HepG2 (cell line): ENCODE measurements around the gene NFATC3. TPM values are rescaled to one million over a fixed set of nuclear protein-coding genes. Genes with fewer than 3 reads are reported as not detected.

Experiments
- ATAC-seq: fragments of 200-7000 bp; cut with Tn5 transposase; 3 replicates; pipeline ENCODE4 v1.9.1; 2020; ENCODE audit warnings: mild to moderate bottlenecking, moderate library complexity
- BruUV-seq: library from RNA; stranded (reverse); fragments of 400-500 nt; replicated peaks from 2 replicates; lab custom pipeline; 2021; lab: Mats Ljungman, UMichigan
- CTCF ChIA-PET: fragments of 300-600 bp; formaldehyde crosslinking; extraction: SDS; loops from one replicate; lab custom pipeline; 2021; ENCODE audit warnings: low total read pairs, inconsistent platforms, low intra/inter-chr PET ratio; lab: Yijun Ruan, JAX
- POLR2A ChIA-PET: fragments of 350-600 bp; sonication (Branson Sonifier 250); formaldehyde crosslinking; loops from one replicate; lab custom pipeline; 2020; ENCODE audit warnings: antibody characterized with exemption, inconsistent platforms; lab: Yijun Ruan, JAX
- DNase-seq: peaks from one replicate; pipeline ENCODE4 v3.0.0-alpha.2; 2015; ENCODE audit warnings: low spot score
- FAIRE-seq: peaks from 3 replicates; lab custom pipeline; 2011; peaks lifted over from hg19 to GRCh38; lab: Jason Lieb, UNC
- H2AFZ ChIP-seq: one replicate; pipeline ENCODE4 v1.6.1; 2011; ENCODE audit warnings: low read length, inconsistent platforms
- H3K27ac ChIP-seq: fragments of 300-600 bp; 3 replicates; pipeline ENCODE4 v1.8.0; 2011; ENCODE audit warnings: mixed run types, mild to moderate bottlenecking, mixed read lengths, low read length, inconsistent platforms; ENCODE audit not compliant: insufficient read depth; ENCODE audit errors: extremely low read length
- H3K27me3 ChIP-seq, 2 experiments: fragments of 200-600 bp in 1 of 2; 2 replicates in 1 of 2; 3 replicates in 1 of 2; pipeline versions ENCODE4 v1.6.0 to v1.8.0; 2011; ENCODE audit warnings: low read length in 2 of 2, mild to moderate bottlenecking in 2 of 2, moderate library complexity in 2 of 2, inconsistent platforms in 1 of 2; ENCODE audit not compliant: insufficient read depth in 2 of 2, control insufficient read depth in 1 of 2
- H3K36me3 ChIP-seq, 2 experiments: fragments of 200-600 bp in 1 of 2; replicated peaks in 1 of 2; 2 replicates in 1 of 2; 3 replicates in 1 of 2; pipeline versions ENCODE4 v1.5.1 to v1.8.0; 2011; ENCODE audit warnings: low read length in 2 of 2, inconsistent platforms in 1 of 2; ENCODE audit not compliant: insufficient read depth in 2 of 2, control insufficient read depth in 1 of 2
- H3K4me1 ChIP-seq: 2 replicates; pipeline ENCODE4 v1.5.1; 2012; ENCODE audit warnings: low read length, inconsistent platforms; ENCODE audit not compliant: insufficient read depth
- H3K4me2 ChIP-seq: 2 replicates; pipeline ENCODE4 v1.6.0; 2011; ENCODE audit warnings: low read depth, low read length, inconsistent platforms
- H3K4me3 ChIP-seq, 3 experiments: fragments of 200-600 bp in 1 of 3; sonication (generic), shearing (Covaris generic) in 1 of 3; replicated peaks in 1 of 3; 2 replicates each; pipeline ENCODE4 v1.5.1; 2011 to 2016; ENCODE audit warnings: low read length in 3 of 3, inconsistent platforms in 2 of 3, low read depth in 2 of 3, mild to moderate bottlenecking in 2 of 3, control low read depth in 1 of 3, mixed read lengths in 1 of 3; ENCODE audit not compliant: insufficient read depth in 1 of 3
- H3K79me2 ChIP-seq: one replicate; pipeline ENCODE4 v1.6.1; 2011; ENCODE audit warnings: low read length, inconsistent platforms; ENCODE audit not compliant: insufficient read depth
- H3K9ac ChIP-seq: 2 replicates; pipeline ENCODE4 v1.6.0; 2011; ENCODE audit warnings: mild to moderate bottlenecking, low read depth, low read length, inconsistent platforms; ENCODE audit not compliant: insufficient read depth
- H3K9me3 ChIP-seq: 2 replicates; pipeline ENCODE4 v1.5.1; 2012; ENCODE audit warnings: mild to moderate bottlenecking, low read length
- H4K20me1 ChIP-seq: 2 replicates; pipeline ENCODE4 v1.6.0; 2011; ENCODE audit warnings: inconsistent platforms, mild to moderate bottlenecking, low read length, moderate library complexity; ENCODE audit not compliant: insufficient read depth
- HDAC6 ChIP-seq: fragments of 200-600 bp; sonication (generic); IDR thresholded peaks from 2 replicates; pipeline ENCODE4 v1.7.0; 2017; ENCODE audit warnings: mild to moderate bottlenecking, antibody characterized with exemption, low read length, low read depth
- MAFG ChIP-seq: sonication (generic); formaldehyde crosslinking; IDR thresholded peaks from 2 replicates; pipeline ENCODE4 v1.5.1; 2020; ENCODE audit warnings: mild to moderate bottlenecking, missing genetic modification reagents
- MBD4 ChIP-seq: IDR thresholded peaks from 2 replicates; pipeline ENCODE4 v1.6.1; 2012; ENCODE audit warnings: low read length, inconsistent platforms, borderline replicate concordance
- PREB ChIP-seq: sonication (generic); formaldehyde crosslinking; IDR thresholded peaks from 2 replicates; pipeline ENCODE4 v1.4.0; 2020; ENCODE audit warnings: missing genetic modification reagents
- SUZ12 ChIP-seq: fragments of 150-350 bp; IDR thresholded peaks from 2 replicates; pipeline ENCODE4 v1.6.1; 2014; ENCODE audit warnings: low read depth, low read length
- TCF7L2 ChIP-seq: IDR thresholded peaks from 2 replicates; pipeline ENCODE4 v1.6.1; 2011; ENCODE audit warnings: mild to moderate bottlenecking, low read depth, low read length, moderate library complexity
- TFDP2 ChIP-seq: sonication (generic); formaldehyde crosslinking; IDR thresholded peaks from 2 replicates; pipeline ENCODE4 v1.4.0; 2020; ENCODE audit warnings: missing genetic modification reagents
- WIZ ChIP-seq: sonication (generic); formaldehyde crosslinking; IDR thresholded peaks from 2 replicates; pipeline ENCODE4 v1.5.1; 2020; ENCODE audit warnings: mild to moderate bottlenecking, missing genetic modification reagents
- ZNF512B ChIP-seq: sonication (generic); formaldehyde crosslinking; IDR thresholded peaks from 2 replicates; pipeline ENCODE4 v1.5.1; 2020; ENCODE audit warnings: missing genetic modification reagents, mild to moderate bottlenecking, borderline replicate concordance
- ZNF605 ChIP-seq: sonication (generic); formaldehyde crosslinking; IDR thresholded peaks from 2 replicates; pipeline ENCODE4 v1.8.0; 2022; ENCODE audit warnings: mild to moderate bottlenecking, missing genetic modification reagents
- WGBS: methylation state at CpG from one replicate; pipeline ENCODE4 v1.1.6; 2017; ENCODE audit warnings: low lambda C conversion rate; 5-methylcytosine and 5-hydroxymethylcytosine counted together
- in situ Hi-C: cut with HindIII; loops from 2 replicates; pipeline ENCODE4 v1.10.0; 2017; ENCODE audit warnings: low pct_unique_long_range_greater_than_20kb; ENCODE audit not compliant: extremely low pct_ligation_motif_present
- intact Hi-C: fragments of 100-400 bp; cut with micrococcal nuclease; formaldehyde crosslinking; loops from one replicate; pipeline ENCODE4 v1.10.0; 2022; ENCODE audit not compliant: unreplicated experiment
- polyA plus RNA-seq, 8 experiments: library from polyadenylated mRNA; depleted of rRNA in 3 of 8; stranded (reverse) in 7 of 8; unstranded in 1 of 8; fragments of >200 nt; fragmentation: Illumina TruSeq in 4 of 8; extraction: Trizol in 4 of 8; gene quantifications; 2 replicates each; pipeline versions ENCODE4 v1.2.1 to v1.2.3, GENCODE V29; 2011 to 2016; ENCODE audit warnings: low read depth in 4 of 8, missing spikeins in 1 of 8, mixed read lengths in 1 of 8; ENCODE audit not compliant: insufficient read depth in 1 of 8
- total RNA-seq, 5 experiments: library from RNA; depleted of rRNA; stranded (reverse); fragments of >200 nt; fragmentation: Illumina TruSeq; extraction: Trizol; gene quantifications; 2 replicates each; pipeline ENCODE4 v1.2.3, GENCODE V29; 2016; ENCODE audit warnings: low read depth in 1 of 5
- TF ChIP-seq, protein P1 (sequence below): sonication (generic); formaldehyde crosslinking; IDR thresholded peaks from 2 replicates; pipeline ENCODE4 v1.5.0; 2020; ENCODE audit warnings: missing genetic modification reagents
- TF ChIP-seq, protein P2 (sequence below), 2 experiments: sonication (generic) in 1 of 2; formaldehyde crosslinking in 1 of 2; IDR thresholded peaks; 2 replicates each; pipeline versions ENCODE4 v1.4.0 to v1.6.1; 2018 to 2020; ENCODE audit warnings: missing genetic modification reagents in 2 of 2, borderline replicate concordance in 1 of 2, low read depth in 1 of 2, mild to moderate bottlenecking in 1 of 2, missing biosample characterization in 1 of 2

NFATC3 gene
- total and polyA plus RNA-seq, 2 of the 13 experiments (the other 11 are each of a cell fraction or from before 2014, with no cell fraction given) = 52.6 to 62.7 TPM

DNA sequence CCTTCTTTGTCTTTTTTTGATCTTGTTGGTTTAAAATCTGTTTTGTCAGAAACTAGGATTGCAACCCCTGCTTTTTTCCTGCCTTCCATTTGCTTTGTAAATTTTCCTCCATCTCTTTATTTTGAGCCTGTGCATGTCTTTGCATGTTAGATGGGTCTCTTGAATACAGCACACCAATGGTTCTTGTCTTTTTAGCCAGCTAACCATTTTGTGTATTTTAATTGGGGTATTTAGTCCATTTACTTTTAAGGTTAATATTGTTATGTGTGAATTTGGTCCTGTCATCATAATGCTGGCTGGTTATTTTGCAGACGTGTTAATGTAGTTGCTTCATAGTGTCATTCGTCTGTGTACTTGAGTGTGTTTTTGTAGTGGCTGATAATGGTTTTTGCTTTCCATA, 26.2 kb downstream of the NFATC3 start (continued):
- TF ChIP-seq ZNF512B (CRISPR knock-in tag) (no peak), WIZ (no peak), SUZ12 (no peak), PREB (CRISPR knock-in tag) (no peak), MBD4 (no peak), ZNF605 (CRISPR knock-in tag) (no peak)

DNA sequence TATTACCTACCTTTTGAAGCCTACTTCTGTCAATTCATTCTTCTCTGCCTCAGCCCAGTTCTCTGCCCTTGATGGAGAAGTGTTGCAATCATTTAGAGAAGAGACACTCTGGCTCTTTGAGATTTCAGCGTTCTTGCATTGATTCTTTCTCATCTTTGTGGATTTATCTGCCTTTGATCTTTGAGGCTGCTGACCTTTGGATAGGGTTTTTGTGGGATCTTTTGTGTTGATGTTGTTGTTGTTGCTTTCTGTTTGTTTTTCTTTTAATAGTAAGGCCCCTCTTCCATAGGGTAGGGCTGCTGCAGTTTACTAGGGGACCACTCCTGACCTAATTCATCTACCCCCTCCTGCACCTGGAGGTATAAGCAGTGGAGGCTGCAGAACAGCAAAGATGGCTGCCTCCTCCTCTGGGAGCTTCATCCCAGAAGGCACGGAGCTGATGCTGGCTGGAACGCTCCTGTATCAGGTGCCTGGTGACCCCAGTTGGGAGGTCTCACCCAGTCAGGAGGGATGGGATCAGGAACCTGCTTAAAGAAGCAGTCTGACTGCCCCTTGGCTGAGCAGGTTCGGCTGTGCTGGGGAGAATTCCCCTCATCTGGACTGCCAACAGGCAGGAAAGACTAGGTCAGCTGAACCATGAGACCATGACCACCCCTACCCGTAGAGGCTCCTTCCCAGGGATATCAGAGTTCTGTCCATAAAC, 28.0 kb downstream of the NFATC3 start:
- DNase-seq (peak; percentile 93), ATAC-seq (peak; percentile 88), FAIRE-seq (peak; percentile 93)
- Histone ChIP-seq H3K27ac (peak overlapping the region; percentile 86), H3K79me2 (peaks cover 94% of the 10 kb centered on the region), H3K36me3 (peaks cover 0 to 3% of the 10 kb centered on the region in 2 experiments; a peak in 2 of 5 replicates), H3K9me3 (peaks cover 12% of the 10 kb centered on the region), H3K4me3 (peak overlapping the region; percentile 38 to 60 (median 52)), H3K4me1 (peaks cover 84% of the 10 kb centered on the region), H4K20me1 (peaks cover 21% of the 10 kb centered on the region), H3K27me3 (no peaks in the 10 kb centered on the region), H2AFZ (no peak overlapping the region), H3K4me2 (peak overlapping the region; percentile 91), H3K9ac (peak overlapping the region; percentile 63)
- in situ Hi-C loops (no loop called here), intact Hi-C loops (no loop called here)
- no TSS peak for BruUV-seq
- ChIA-PET CTCF (no interaction called here), POLR2A (interaction anchor here (0.6 to 5.4 kb wide), 13 partner anchors 8 to 175 kb away, joined by 3 to 65 read pairs (median 4); partner anchors contain the start of gene NFATC3)
- 15% methylated on average over 3 of the region's 5 CpGs for WGBS
- no peak for TF ChIP-seq MAFG (CRISPR knock-in tag)
- TF ChIP-seq, protein P1, sequence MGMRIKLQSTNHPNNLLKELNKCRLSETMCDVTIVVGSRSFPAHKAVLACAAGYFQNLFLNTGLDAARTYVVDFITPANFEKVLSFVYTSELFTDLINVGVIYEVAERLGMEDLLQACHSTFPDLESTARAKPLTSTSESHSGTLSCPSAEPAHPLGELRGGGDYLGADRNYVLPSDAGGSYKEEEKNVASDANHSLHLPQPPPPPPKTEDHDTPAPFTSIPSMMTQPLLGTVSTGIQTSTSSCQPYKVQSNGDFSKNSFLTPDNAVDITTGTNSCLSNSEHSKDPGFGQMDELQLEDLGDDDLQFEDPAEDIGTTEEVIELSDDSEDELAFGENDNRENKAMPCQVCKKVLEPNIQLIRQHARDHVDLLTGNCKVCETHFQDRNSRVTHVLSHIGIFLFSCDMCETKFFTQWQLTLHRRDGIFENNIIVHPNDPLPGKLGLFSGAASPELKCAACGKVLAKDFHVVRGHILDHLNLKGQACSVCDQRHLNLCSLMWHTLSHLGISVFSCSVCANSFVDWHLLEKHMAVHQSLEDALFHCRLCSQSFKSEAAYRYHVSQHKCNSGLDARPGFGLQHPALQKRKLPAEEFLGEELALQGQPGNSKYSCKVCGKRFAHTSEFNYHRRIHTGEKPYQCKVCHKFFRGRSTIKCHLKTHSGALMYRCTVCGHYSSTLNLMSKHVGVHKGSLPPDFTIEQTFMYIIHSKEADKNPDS = no peak
- TF ChIP-seq TFDP2 (CRISPR knock-in tag) = no peak
- TF ChIP-seq TCF7L2 = peak; percentile 87
- TF ChIP-seq, protein P2, sequence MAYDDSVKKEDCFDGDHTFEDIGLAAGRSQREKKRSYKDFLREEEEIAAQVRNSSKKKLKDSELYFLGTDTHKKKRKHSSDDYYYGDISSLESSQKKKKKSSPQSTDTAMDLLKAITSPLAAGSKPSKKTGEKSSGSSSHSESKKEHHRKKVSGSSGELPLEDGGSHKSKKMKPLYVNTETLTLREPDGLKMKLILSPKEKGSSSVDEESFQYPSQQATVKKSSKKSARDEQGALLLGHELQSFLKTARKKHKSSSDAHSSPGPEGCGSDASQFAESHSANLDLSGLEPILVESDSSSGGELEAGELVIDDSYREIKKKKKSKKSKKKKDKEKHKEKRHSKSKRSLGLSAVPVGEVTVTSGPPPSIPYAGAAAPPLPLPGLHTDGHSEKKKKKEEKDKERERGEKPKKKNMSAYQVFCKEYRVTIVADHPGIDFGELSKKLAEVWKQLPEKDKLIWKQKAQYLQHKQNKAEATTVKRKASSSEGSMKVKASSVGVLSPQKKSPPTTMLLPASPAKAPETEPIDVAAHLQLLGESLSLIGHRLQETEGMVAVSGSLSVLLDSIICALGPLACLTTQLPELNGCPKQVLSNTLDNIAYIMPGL (CRISPR knock-in tag; IDR thresholded peaks at IDR 0.05; ENCODE audit: borderline replicate concordance in 1 of 2, low read depth in 1 of 2) = no peak; a peak in 1 of 4 replicates
- TF ChIP-seq HDAC6 = no peak
